SK-N-SH (cell line): Measurements from ENCODE around the gene RPS16.

Source experiments
- CHD2 ChIP-seq: fragments of 150-350 bp; IDR thresholded peaks from 2 replicates; pipeline ENCODE4 v1.6.1; 2018; ENCODE audit warnings: low read length; ENCODE audit not compliant: partially characterized antibody
- CTCF ChIP-seq: fragments of 200-600 bp; sonication (generic); IDR thresholded peaks from 2 replicates; pipeline ENCODE4 v1.6.1; 2017; ENCODE audit warnings: antibody characterized with exemption, mild to moderate bottlenecking, moderate library complexity
- EP300 ChIP-seq, 2 experiments: IDR thresholded peaks; 2 replicates each; pipeline versions ENCODE4 v1.4.0 to v1.6.1; 2012; ENCODE audit warnings: borderline replicate concordance in 1 of 2, low read depth in 1 of 2, low read length in 1 of 2
- FOXM1 ChIP-seq: IDR thresholded peaks from 2 replicates; pipeline ENCODE4 v1.4.0; 2012; ENCODE audit warnings: low read depth, mild to moderate bottlenecking
- JUND ChIP-seq: IDR thresholded peaks from 2 replicates; pipeline ENCODE4 v1.4.0; 2012
- MXI1 ChIP-seq: IDR thresholded peaks from 2 replicates; pipeline ENCODE4 v1.6.1; 2012; ENCODE audit warnings: mild to moderate bottlenecking, low read depth, low read length, improper control_type of control experiment
- NFIC ChIP-seq: IDR thresholded peaks from 2 replicates; pipeline ENCODE4 v1.4.0; 2012; ENCODE audit warnings: borderline replicate concordance
- POLR2AphosphoS5 ChIP-seq: IDR thresholded peaks from 2 replicates; pipeline ENCODE4 v1.6.1; 2012; ENCODE audit warnings: low read depth, low read length
- REST ChIP-seq: IDR thresholded peaks from 2 replicates; pipeline ENCODE4 v1.6.1; 2012; ENCODE audit warnings: mild to moderate bottlenecking, low read depth, low read length, moderate library complexity
- TF ChIP-seq, protein P1 (sequence below): IDR thresholded peaks from 2 replicates; pipeline ENCODE4 v1.4.0; 2012; ENCODE audit warnings: low read depth, borderline replicate concordance

DNA sequence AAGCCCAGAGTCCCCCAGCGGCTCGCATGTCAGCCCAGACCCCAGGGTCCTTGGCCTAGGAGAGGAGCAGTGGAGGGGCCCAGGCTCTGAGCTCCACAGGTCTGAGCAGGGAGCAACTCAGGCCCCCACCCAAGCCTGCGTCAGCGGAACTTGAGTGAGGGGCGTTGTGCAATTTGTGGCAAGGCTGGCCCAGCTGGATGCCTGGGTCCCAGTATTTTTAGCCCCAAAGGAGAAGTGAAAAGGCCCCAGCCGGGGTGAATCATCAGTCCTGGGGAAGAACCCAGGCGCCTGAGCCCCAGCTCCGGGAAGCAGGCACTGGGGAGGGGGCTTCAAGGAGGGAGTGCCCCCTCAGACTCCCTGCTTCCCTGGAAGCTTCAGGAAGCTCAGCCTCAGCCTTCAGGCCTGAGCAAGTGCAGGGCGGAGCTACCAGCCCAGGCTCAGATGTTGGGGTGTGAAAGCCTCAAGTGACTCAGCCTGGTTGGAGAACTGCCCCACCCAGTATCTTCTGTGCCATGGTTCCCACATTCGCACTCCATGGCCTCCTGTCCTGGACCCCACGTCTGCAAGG lies 37.4 kb downstream of the RPS16 start:
- TF ChIP-seq MXI1 (no peak), JUND (no peak), CTCF (no peak), REST (no peak), POLR2AphosphoS5 (no peak), CHD2 (no peak), NFIC (no peak), FOXM1 (no peak), EP300 (IDR thresholded peaks at IDR 0.05; ENCODE audit: borderline replicate concordance in 1 of 2, low read depth in 1 of 2, low read length in 1 of 2) (no peak)
- TF ChIP-seq, protein P1, sequence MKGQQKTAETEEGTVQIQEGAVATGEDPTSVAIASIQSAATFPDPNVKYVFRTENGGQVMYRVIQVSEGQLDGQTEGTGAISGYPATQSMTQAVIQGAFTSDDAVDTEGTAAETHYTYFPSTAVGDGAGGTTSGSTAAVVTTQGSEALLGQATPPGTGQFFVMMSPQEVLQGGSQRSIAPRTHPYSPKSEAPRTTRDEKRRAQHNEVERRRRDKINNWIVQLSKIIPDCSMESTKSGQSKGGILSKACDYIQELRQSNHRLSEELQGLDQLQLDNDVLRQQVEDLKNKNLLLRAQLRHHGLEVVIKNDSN: no peak
